Tibial nerve (tissue), 4 donors: ENCODE results near the gene HAAO. TPM values are rescaled to one million over a fixed set of nuclear protein-coding genes. Genes with fewer than 3 reads are reported as not detected.

Experiments
- DNase-seq, 2 donors: peaks; one replicate each; pipeline ENCODE4 v3.0.0-alpha.2; 2019; ENCODE audit warnings: low spot score in 2 of 2
- H3K27ac ChIP-seq, 4 donors: fragments of 200-600 bp; sonication (generic) in 3 of 4; one replicate each; pipeline ENCODE4 v1.5.1; 2017 to 2019; ENCODE audit warnings: mild to moderate bottlenecking in 1 of 4
- H3K27me3 ChIP-seq, 2 donors: fragments of 200-600 bp; sonication (generic) in 1 of 2; one replicate each; pipeline versions ENCODE4 v1.5.1 to v1.6.0; 2017 to 2019
- H3K36me3 ChIP-seq, 3 donors: fragments of 200-600 bp; sonication (generic); one replicate each; pipeline ENCODE4 v1.5.1; 2018 to 2019
- H3K4me1 ChIP-seq, 4 donors: fragments of 200-600 bp; sonication (generic) in 3 of 4; one replicate each; pipeline ENCODE4 v1.5.1; 2017 to 2019
- H3K4me3 ChIP-seq, 4 donors: fragments of 200-600 bp; sonication (generic) in 3 of 4; one replicate each; pipeline ENCODE4 v1.5.1; 2017 to 2019; ENCODE audit warnings: mild to moderate bottlenecking in 1 of 4, moderate library complexity in 1 of 4
- H3K9me3 ChIP-seq, 4 donors: fragments of 200-600 bp; sonication (generic) in 3 of 4; one replicate each; pipeline ENCODE4 v1.5.1; 2017 to 2019
- CTCF ChIP-seq, 5 experiments: fragments of 200-600 bp in 3 of 5; fragments of 450-650 bp in 2 of 5; sonication (generic) in 3 of 5; IDR thresholded peaks; one replicate each; pipeline ENCODE4 v1.5.1; 2016 to 2019; ENCODE audit warnings: antibody characterized with exemption in 5 of 5, mild to moderate bottlenecking in 3 of 5, moderate library complexity in 2 of 5
- EP300 ChIP-seq, 2 donors: sonication (generic); formaldehyde crosslinking; IDR thresholded peaks; one replicate each; pipeline ENCODE4 v1.6.1; 2017; ENCODE audit warnings: antibody characterized with exemption in 2 of 2, mild to moderate bottlenecking in 1 of 2
- POLR2A ChIP-seq, 2 donors: fragments of 450-650 bp; IDR thresholded peaks; one replicate each; pipeline ENCODE4 v1.6.1; 2017; ENCODE audit warnings: antibody characterized with exemption in 2 of 2, mild to moderate bottlenecking in 2 of 2, moderate library complexity in 2 of 2
- WGBS, 2 donors: methylation state at CpG; one replicate each; pipeline ENCODE4 v1.1.5; 2018; 5-methylcytosine and 5-hydroxymethylcytosine counted together
- total RNA-seq, 4 donors: library from RNA; depleted of rRNA; stranded (reverse); fragments of >200 nt; gene quantifications; one replicate each; pipeline ENCODE4 v1.1.0, GENCODE V29; 2016

HAAO gene
- total RNA-seq, 4 donors from 2014 or later: 5.9 to 24.1 (median 7.6) TPM

DNA sequence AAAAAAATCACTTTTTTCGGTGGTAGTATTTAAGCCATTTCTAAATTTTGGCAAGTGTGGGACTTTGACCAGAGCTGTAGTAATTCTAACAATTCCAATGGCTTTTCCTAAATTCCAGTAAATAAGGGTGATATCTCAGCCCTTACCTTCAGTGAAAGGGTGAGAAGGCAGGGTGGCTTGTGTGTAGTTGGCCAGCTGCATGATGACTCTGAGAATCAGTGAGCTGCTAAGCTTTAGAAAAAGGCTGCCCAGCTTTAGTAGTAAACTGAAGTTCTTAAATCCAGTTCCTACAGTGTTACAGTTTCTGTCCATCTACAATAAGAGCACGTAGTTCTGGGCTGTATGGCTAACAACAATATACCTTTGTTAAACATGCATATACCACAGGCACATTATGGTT, 70.5 kb downstream of the HAAO start:
- Histone ChIP-seq H3K9me3 (no peaks in the 10 kb centered on the region), H3K4me1 (peaks cover 0 to 13% (median 2%) of the 10 kb centered on the region in 4 donors), H3K27ac (peak overlapping the region in 1 of 4 donors; percentile 47), H3K4me3 (no peak overlapping the region), H3K27me3 (no peaks in the 10 kb centered on the region), H3K36me3 (peaks cover 0 to 26% (median 0%) of the 10 kb centered on the region in 3 donors)
- 75% methylated on average over 2 of the region's 2 CpGs for WGBS, 2 donors
- TF ChIP-seq POLR2A (IDR thresholded peaks at IDR 0.05) (no peak), EP300 (IDR thresholded peaks at IDR 0.05) (no peak), CTCF (IDR thresholded peaks at IDR 0.05) (no peak)
- no peak for DNase-seq

Other genes starting within 250 kb of the HAAO start
- 10 to 100 TPM; 33.1 to 47.0 (median 42.5) TPM for gene MTA3, start 224.0 kb downstream of the HAAO start, total RNA-seq
- 1 to 10 TPM in 3 of 4 donors, under 1 TPM in 1; 0.60 to 3.7 (median 1.3) TPM for gene OXER1, start 28.4 kb downstream of the HAAO start, total RNA-seq